AG09309 (cell line): ENCODE data around the gene CSNK2A3.

Source experiments
- DNase-seq: peaks from one replicate; pipeline ENCODE4 v3.0.0-alpha.2; 2010; ENCODE audit warnings: low read depth
- H3K4me3 ChIP-seq: 2 replicates; pipeline ENCODE4 v1.5.1; 2011; ENCODE audit warnings: mild to moderate bottlenecking, low read depth, low read length, moderate library complexity; ENCODE audit not compliant: control insufficient read depth
- TF ChIP-seq, protein P1 (sequence below): IDR thresholded peaks from 2 replicates; pipeline ENCODE4 v1.5.1; 2011; ENCODE audit warnings: mild to moderate bottlenecking, low read depth, low read length, inconsistent platforms; ENCODE audit not compliant: insufficient read depth, control insufficient read depth; ENCODE audit errors: missing control alignments

Gene CSNK2A3

DNA sequence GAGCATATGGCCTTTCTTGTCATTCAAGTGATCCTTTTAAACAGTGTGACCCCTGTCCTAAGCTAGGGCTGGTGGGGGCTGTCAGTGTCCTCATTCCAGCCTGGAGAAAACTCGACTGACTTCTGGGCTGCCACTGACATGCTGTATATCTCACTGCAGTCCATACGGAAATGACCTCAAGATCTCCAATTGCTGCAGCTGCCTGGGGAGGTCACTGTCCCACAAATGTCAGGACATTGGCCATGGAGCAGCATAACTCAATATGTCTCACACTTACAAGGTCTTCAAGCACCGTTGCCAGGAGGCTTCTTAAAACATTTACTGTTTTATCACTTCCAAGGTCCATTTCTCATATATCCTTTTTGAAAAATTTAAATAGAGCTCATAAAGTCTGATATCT lies 27.8 kb upstream of the CSNK2A3 start:
- TF ChIP-seq, protein P1, sequence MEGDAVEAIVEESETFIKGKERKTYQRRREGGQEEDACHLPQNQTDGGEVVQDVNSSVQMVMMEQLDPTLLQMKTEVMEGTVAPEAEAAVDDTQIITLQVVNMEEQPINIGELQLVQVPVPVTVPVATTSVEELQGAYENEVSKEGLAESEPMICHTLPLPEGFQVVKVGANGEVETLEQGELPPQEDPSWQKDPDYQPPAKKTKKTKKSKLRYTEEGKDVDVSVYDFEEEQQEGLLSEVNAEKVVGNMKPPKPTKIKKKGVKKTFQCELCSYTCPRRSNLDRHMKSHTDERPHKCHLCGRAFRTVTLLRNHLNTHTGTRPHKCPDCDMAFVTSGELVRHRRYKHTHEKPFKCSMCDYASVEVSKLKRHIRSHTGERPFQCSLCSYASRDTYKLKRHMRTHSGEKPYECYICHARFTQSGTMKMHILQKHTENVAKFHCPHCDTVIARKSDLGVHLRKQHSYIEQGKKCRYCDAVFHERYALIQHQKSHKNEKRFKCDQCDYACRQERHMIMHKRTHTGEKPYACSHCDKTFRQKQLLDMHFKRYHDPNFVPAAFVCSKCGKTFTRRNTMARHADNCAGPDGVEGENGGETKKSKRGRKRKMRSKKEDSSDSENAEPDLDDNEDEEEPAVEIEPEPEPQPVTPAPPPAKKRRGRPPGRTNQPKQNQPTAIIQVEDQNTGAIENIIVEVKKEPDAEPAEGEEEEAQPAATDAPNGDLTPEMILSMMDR, result no peak
- no peak overlapping the region for H3K4me3 ChIP-seq
- DNase-seq, result no peak

DNA sequence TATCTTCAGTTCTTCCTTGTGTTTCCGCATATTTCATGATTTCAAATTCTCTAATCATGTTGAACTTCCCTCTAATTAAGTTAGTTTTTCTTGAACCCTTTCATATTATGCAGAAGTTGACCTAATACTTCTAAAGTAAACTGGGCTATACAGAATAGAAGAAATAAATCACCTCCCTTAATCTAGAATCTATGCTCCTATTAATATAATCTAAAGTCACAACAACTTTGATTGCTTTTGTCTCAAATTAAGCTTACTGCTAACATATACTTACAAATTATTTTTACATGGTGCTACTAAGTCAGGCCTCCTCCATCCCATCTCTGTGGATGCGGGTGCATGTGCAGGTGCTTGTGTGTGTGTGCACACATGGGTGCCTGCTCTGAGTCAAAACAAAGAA lies 27.3 kb upstream of the CSNK2A3 start:
- TF ChIP-seq, protein P1, result no peak
- no peak for DNase-seq
- H3K4me3 ChIP-seq, result no peak overlapping the region

DNA sequence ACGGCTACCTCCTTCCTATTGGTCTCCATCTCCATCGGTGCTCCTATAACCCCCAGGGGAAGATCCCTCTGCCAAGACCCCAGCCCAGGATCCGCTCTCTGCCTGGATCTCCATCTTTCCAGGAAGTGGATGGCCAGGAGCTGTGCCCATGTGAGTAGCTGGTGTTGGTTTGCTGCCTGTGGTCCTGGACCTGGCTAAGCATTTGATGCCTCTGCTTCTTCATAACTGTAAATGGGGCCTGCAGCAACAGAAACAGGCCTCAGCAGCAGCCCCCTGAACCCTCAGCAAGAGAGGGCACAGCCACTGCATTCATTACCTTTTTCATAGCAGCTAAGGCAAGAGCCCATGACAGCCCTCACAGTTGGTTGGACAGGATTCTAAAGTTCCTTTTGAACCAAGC lies 26.6 kb upstream of the CSNK2A3 start:
- TF ChIP-seq, protein P1, result no peak
- no peak for DNase-seq
- H3K4me3 ChIP-seq, result no peak overlapping the region

DNA sequence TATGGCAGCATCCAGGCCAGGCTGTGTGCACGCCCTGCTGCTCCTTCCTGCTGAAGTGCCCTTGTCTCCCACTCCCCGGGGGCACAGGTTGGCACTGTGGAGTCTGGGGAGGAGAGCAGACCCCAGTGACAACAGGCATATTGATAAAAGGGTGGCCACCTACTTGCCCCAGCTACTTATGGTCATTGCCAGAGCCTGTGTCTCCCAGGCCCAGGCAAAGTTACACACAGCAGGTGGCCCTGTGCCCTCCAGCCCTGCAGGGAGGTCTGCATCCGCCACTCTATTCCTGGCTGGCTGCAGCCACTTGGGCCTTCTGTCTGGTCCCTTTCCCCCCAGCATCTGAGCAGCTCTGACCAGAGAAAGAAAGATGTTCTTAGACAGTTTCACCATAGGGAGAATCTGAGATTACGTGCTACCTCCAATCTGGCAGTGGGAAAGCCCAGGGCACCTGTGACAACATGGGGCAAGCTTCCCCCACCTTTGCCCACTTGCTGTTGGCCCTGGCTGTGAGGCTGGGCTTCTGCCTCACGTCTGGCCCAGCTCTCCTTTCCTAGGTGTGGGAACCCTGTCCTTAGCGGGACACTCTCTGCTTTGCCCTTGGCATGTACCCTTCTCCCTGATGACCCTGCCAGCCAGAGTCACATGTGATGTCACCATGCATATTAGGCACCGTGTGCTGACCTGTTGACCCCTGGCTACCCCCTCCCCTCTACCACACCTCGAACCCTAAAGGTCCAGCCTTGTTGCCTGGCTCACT lies 25.3 kb upstream of the CSNK2A3 start:
- no peak for DNase-seq
- TF ChIP-seq, protein P1, result no peak
- no peak overlapping the region for H3K4me3 ChIP-seq

DNA sequence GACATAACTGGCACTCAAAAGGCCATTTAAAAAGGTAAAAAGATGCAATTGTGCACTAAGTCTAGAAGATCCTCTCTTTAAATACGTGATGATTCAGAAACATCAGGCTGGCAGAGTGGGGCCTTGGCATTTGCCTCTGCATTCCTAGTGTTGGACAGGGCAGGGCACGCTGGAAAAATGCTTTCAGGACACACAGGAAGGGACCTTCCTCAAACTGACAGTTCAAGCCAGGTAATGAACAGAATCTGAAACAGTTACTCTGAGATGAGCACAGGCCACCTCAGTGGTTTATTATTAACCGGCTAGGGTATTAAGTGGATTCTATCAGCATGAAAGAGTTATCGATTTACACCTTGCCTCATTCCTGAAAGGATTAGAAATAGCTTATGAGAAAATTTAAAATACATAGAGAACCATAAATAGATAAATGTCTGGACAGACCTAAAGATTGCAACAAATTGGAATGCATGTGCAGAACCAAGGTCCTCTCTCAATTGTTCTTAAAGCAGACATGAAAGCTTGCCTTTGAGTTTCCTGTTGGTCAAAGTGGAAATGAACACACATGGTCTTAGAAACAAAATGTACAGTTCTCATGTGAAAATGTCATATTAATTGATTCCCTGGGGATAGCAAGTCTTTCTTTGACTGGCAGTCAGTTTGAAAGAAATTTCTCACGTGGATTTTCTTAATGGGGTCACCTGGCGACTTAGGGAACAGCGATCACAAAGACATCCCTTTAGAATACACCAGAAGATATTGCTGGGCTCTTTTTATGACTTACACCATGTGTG lies 21.5 kb upstream of the CSNK2A3 start:
- TF ChIP-seq, protein P1, result no peak
- no peak overlapping the region for H3K4me3 ChIP-seq
- no peak for DNase-seq

DNA sequence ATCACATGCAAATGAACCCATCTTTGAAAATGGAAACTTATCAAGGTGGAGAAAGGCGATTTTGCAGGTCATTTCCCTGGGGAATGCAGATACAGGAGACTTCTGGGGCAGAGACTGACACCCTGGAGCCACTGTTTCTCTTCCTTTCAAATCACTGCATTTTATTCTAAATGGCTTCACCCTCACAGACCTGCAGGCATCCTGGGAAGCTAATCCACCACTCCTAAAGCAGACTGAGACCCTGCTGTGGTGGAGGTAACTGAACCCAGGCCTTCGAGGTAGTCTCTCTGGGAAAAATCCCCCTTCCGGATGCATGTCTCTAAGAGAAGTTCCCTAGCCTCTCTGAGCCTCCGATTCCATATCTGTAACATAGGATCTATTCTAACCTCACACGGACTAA lies 20.9 kb upstream of the CSNK2A3 start:
- DNase-seq, result no peak
- TF ChIP-seq, protein P1, result no peak
- no peak overlapping the region for H3K4me3 ChIP-seq
